Endometrial microvascular endothelial cells (primary cell): ENCODE data around the gene NR1I3. TPM values are rescaled to one million over a fixed set of nuclear protein-coding genes. Genes with fewer than 3 reads are reported as not detected.

ENCODE experiments used
- in situ Hi-C: cut with HindIII; loops from 2 replicates; pipeline ENCODE4 v1.10.0; 2017; ENCODE audit warnings: low sequenced_read_pairs, low pct_unique_long_range_greater_than_20kb; ENCODE audit errors: inconsistent ontology term
- total RNA-seq: library from RNA; depleted of rRNA; stranded (reverse); fragments of >200 nt; gene quantifications from one replicate; pipeline ENCODE4 v1.2.3, GENCODE V29; 2015; ENCODE audit errors: inconsistent ontology term

NR1I3 gene
- total RNA-seq, 1 donor from 2014 or later, result not detected

GRCh38 chr1:161199506-161200139 is 38.4 kb downstream of the NR1I3 start:
- in situ Hi-C loops, result loop anchor here (25.0 kb wide), 1 partner anchor 163 kb away; the partner anchor contains the start of gene CFAP126

- in situ Hi-C loops, result no loop called here
Measured at GRCh38 chr1:161198897-161199431, 39.0 kb downstream of the NR1I3 start, which contains the start of gene ADAMTS4. Gene ADAMTS4, minus strand, starts transcription at chr1:161199054. Its CDS starts 427 bp downstream, at chr1:161198627.

- in situ Hi-C loops, result no loop called here
Measured at GRCh38 chr1:161198194-161198896, 39.7 kb downstream of the NR1I3 start.

GRCh38 chr1:161197560-161198193 is 40.3 kb downstream of the NR1I3 start:
- in situ Hi-C loops, result no loop called here

- in situ Hi-C loops, result no loop called here
Measured at GRCh38 chr1:161196521-161197451, 41.2 kb downstream of the NR1I3 start.

- in situ Hi-C loops, result no loop called here
Measured at GRCh38 chr1:161196111-161196510, 41.9 kb downstream of the NR1I3 start.

- in situ Hi-C loops, result no loop called here
Measured at GRCh38 chr1:161195171-161195570, 42.8 kb downstream of the NR1I3 start.

GRCh38 chr1:161193561-161194235 is 44.3 kb downstream of the NR1I3 start:
- in situ Hi-C loops, result no loop called here

GRCh38 chr1:161192476-161193465 is 45.2 kb downstream of the NR1I3 start:
- in situ Hi-C loops, result no loop called here

GRCh38 chr1:161191971-161192370 is 46.0 kb downstream of the NR1I3 start:
- in situ Hi-C loops, result no loop called here

GRCh38 chr1:161190962-161191521 is 47.0 kb downstream of the NR1I3 start:
- in situ Hi-C loops, result no loop called here

GRCh38 chr1:161189036-161189435 is 49.0 kb downstream of the NR1I3 start:
- in situ Hi-C loops, result no loop called here

GRCh38 chr1:161188381-161188780 is 49.6 kb downstream of the NR1I3 start:
- in situ Hi-C loops, result no loop called here

- in situ Hi-C loops, result no loop called here
Measured at GRCh38 chr1:161187311-161187710, 50.7 kb downstream of the NR1I3 start.

- in situ Hi-C loops, result no loop called here
Measured at GRCh38 chr1:161185732-161186311, 52.2 kb downstream of the NR1I3 start.

GRCh38 chr1:161185282-161185682 is 52.7 kb downstream of the NR1I3 start:
- in situ Hi-C loops, result no loop called here
